Measurements from ENCODE around the gene NES.

Gene NES

GRCh38 chr1:156676820-156677615 is at the start of gene NES:
TSS of gene NES (minus strand) at chr1:156677407. CDS start at chr1:156677264, 143 bp downstream.
- no peak for DNase-seq

- peak; percentile 71 for DNase-seq
Measured at GRCh38 chr1:156726549-156727226, 49.5 kb upstream of the NES start.

GRCh38 chr1:156725683-156726280 is 48.6 kb upstream of the NES start:
- peak; percentile 88 for DNase-seq

GRCh38 chr1:156721535-156721934 is 44.3 kb upstream of the NES start:
- DNase-seq: no peak

GRCh38 chr1:156721131-156721530 is 43.9 kb upstream of the NES start:
- DNase-seq: no peak

- DNase-seq: no peak
Measured at GRCh38 chr1:156717351-156717750, 40.1 kb upstream of the NES start.

- no peak for DNase-seq
Measured at GRCh38 chr1:156714830-156715229, 37.6 kb upstream of the NES start.

- DNase-seq: no peak
Measured at GRCh38 chr1:156712626-156713025, 35.4 kb upstream of the NES start.

- no peak for DNase-seq
Measured at GRCh38 chr1:156711011-156711817, 34.0 kb upstream of the NES start.

- no peak for DNase-seq
Measured at GRCh38 chr1:156709757-156710489, 32.7 kb upstream of the NES start.

- no peak for DNase-seq
Measured at GRCh38 chr1:156709031-156709430, 31.8 kb upstream of the NES start.

GRCh38 chr1:156708218-156708661 is 31.0 kb upstream of the NES start:
- DNase-seq: no peak

- DNase-seq: no peak
Measured at GRCh38 chr1:156707417-156708217, 30.4 kb upstream of the NES start.

- no peak for DNase-seq
Measured at GRCh38 chr1:156706657-156707416, 29.6 kb upstream of the NES start.

- DNase-seq: peak; percentile 6
Measured at GRCh38 chr1:156705918-156706656, 28.9 kb upstream of the NES start.

- no peak for DNase-seq
Measured at GRCh38 chr1:156705321-156705917, 28.2 kb upstream of the NES start, which contains the start of gene CRABP2. TSS of gene CRABP2 (minus strand) at chr1:156705583. CDS start at chr1:156705446, 137 bp downstream.

GRCh38 chr1:156704930-156705320 is 27.7 kb upstream of the NES start:
- no peak for DNase-seq

- no peak for DNase-seq
Measured at GRCh38 chr1:156704166-156704711, 27.0 kb upstream of the NES start.

GRCh38 chr1:156703741-156704140 is 26.5 kb upstream of the NES start:
- DNase-seq: no peak

Data from MV-4-11 (cell line).